Upper lobe of left lung (tissue), 4 donors: ENCODE results near the gene MSANTD1.

ENCODE experiments used
- CTCF ChIP-seq, 6 experiments: fragments of 450-650 bp in 4 of 6; fragments of 200-600 bp in 2 of 6; sonication (generic) in 2 of 6; IDR thresholded peaks; one replicate each; pipeline ENCODE4 v1.5.1; 2016 to 2019; ENCODE audit warnings: antibody characterized with exemption in 6 of 6
- POLR2A ChIP-seq, 4 donors: fragments of 450-650 bp; IDR thresholded peaks; one replicate each; pipeline ENCODE4 v1.5.1; 2016 to 2017; ENCODE audit warnings: antibody characterized with exemption in 4 of 4, mild to moderate bottlenecking in 2 of 4
- POLR2AphosphoS5 ChIP-seq, 2 donors: sonication (generic); formaldehyde crosslinking; IDR thresholded peaks; one replicate each; pipeline ENCODE4 v1.5.1; 2017; ENCODE audit warnings: antibody characterized with exemption in 2 of 2

GRCh38 chr4:3240936-3241522 lies 7.9 kb upstream of the MSANTD1 start:
- no peak for TF ChIP-seq POLR2AphosphoS5 (IDR thresholded peaks at IDR 0.05)
- TF ChIP-seq CTCF (IDR thresholded peaks at IDR 0.05): no peak
- no peak for TF ChIP-seq POLR2A (IDR thresholded peaks at IDR 0.05)
